Measurements from ENCODE around the gene CCT5. TPM values are rescaled to one million over a fixed set of nuclear protein-coding genes. Genes with fewer than 3 reads are reported as not detected.

CCT5 gene
- polyA plus RNA-seq, 1 of the 3 experiments (the other 2 are of a cell fraction) = 378 TPM

DNA sequence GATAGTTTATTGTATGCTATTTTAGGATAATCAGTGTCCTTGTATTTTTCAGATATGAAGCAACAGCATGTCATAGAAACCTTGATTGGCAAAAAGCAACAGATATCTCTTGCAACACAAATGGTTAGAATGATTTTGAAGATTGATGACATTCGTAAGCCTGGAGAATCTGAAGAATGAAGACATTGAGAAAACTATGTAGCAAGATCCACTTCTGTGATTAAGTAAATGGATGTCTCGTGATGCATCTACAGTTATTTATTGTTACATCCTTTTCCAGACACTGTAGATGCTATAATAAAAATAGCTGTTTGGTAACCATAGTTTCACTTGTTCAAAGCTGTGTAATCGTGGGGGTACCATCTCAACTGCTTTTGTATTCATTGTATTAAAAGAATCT, 14.5 kb downstream of the CCT5 start:
- Histone ChIP-seq H3F3A (replicated peaks; ENCODE audit: insufficient read depth) (peaks cover 43% of the 10 kb centered on the region), H2AFZ (ENCODE audit: low read depth) (no peak overlapping the region), H3K4me2 (no peak overlapping the region), H4K20me1 (ENCODE audit: insufficient read depth) (peaks cover 12% of the 10 kb centered on the region; the same call in 1 of the 2 replicates), H3K27ac (ENCODE audit: low read depth in 2 of 2, low read length in 1 of 2) (no peak overlapping the region), H3K9me2 (no peaks in the 10 kb centered on the region), H3K9me3 (no peaks in the 10 kb centered on the region), H3K27me3 (ENCODE audit: insufficient read depth) (no peaks in the 10 kb centered on the region), H3K79me2 (ENCODE audit: insufficient read depth) (peaks cover 1% of the 10 kb centered on the region; the same call in 1 of the 2 replicates), H3K4me1 (ENCODE audit: control insufficient read depth in 1 of 2, insufficient read depth in 2 of 2, low read depth in 1 of 2, low read length in 1 of 2) (no peaks in the 10 kb centered on the region), H3K4me3 (ENCODE audit: low read depth in 2 of 2, low read length in 1 of 2) (no peak overlapping the region), H3K36me3 (replicated peaks in 1 of 2; ENCODE audit: control insufficient read depth in 1 of 2, insufficient read depth in 2 of 2, low read length in 1 of 2) (peaks cover 39 to 65% of the 10 kb centered on the region in 2 experiments), H3K9ac (no peak overlapping the region)
- WGBS (ENCODE audit: low lambda C conversion rate) = 89% methylated on average over 3 of the region's 3 CpGs
- ChIA-PET POLR2A (interaction anchor here (1.3 to 2.3 kb wide), 2 partner anchors 13 to 14 kb away, joined by 3 to 6 read pairs; partner anchors contain the start of genes ATPSCKMT and CCT5), CTCF (interaction anchor here (1.6 to 4.7 kb wide), 2 partner anchors 10 to 19 kb away, joined by 4 to 21 read pairs; no protein-coding TSS in a partner anchor)
- DNase-seq = no peak
- no peak for TF ChIP-seq FOSL2 (IDR thresholded peaks at IDR 0.05; ENCODE audit: borderline replicate concordance, low read depth)
- TF ChIP-seq, protein P1, sequence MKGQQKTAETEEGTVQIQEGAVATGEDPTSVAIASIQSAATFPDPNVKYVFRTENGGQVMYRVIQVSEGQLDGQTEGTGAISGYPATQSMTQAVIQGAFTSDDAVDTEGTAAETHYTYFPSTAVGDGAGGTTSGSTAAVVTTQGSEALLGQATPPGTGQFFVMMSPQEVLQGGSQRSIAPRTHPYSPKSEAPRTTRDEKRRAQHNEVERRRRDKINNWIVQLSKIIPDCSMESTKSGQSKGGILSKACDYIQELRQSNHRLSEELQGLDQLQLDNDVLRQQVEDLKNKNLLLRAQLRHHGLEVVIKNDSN (IDR thresholded peaks at IDR 0.05; ENCODE audit: borderline replicate concordance, low read depth) = no peak
- TF ChIP-seq MXI1 (IDR thresholded peaks at IDR 0.05; ENCODE audit: low read depth, low read length) = no peak
- TF ChIP-seq RCOR1 (IDR thresholded peaks at IDR 0.05; ENCODE audit: low read length) = no peak
- no peak for TF ChIP-seq JUND (IDR thresholded peaks at IDR 0.05)
- TF ChIP-seq EP300 (IDR thresholded peaks at IDR 0.05; ENCODE audit: borderline replicate concordance in 1 of 2, low read depth in 1 of 2, low read length in 1 of 2) = no peak
- no peak for TF ChIP-seq SIN3A (IDR thresholded peaks at IDR 0.05; ENCODE audit: borderline replicate concordance, low read depth, low read length)
- TF ChIP-seq, protein P2, sequence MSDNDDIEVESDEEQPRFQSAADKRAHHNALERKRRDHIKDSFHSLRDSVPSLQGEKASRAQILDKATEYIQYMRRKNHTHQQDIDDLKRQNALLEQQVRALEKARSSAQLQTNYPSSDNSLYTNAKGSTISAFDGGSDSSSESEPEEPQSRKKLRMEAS (IDR thresholded peaks at IDR 0.05; ENCODE audit: low read depth) = no peak
- TF ChIP-seq EZH2phosphoT487 (IDR thresholded peaks at IDR 0.05; ENCODE audit: borderline replicate concordance, low read depth) = no peak
- TF ChIP-seq CHD2 (IDR thresholded peaks at IDR 0.05; ENCODE audit: low read length, partially characterized antibody) = no peak

- H3F3A ChIP-seq (replicated peaks; ENCODE audit: insufficient read depth) = peaks cover 43% of the 10 kb centered on the region
- 65% methylated on average over 6 of the region's 6 CpGs for WGBS (ENCODE audit: low lambda C conversion rate)
- no peak overlapping the region for H3K4me2 ChIP-seq
- no peaks in the 10 kb centered on the region for H3K9me3 ChIP-seq
- DNase-seq = no peak
- no peaks in the 10 kb centered on the region for H3K4me1 ChIP-seq (ENCODE audit: control insufficient read depth in 1 of 2, insufficient read depth in 2 of 2, low read depth in 1 of 2, low read length in 1 of 2)
- H3K27me3 ChIP-seq (ENCODE audit: insufficient read depth) = no peaks in the 10 kb centered on the region
- no peaks in the 10 kb centered on the region for H3K79me2 ChIP-seq (ENCODE audit: insufficient read depth)
- 0 out of 2 replicates have a peak, but pooled peaks cover 5% of the 10 kb centered on the region for H4K20me1 ChIP-seq (ENCODE audit: insufficient read depth)
- H3K36me3 ChIP-seq (replicated peaks in 1 of 2; ENCODE audit: control insufficient read depth in 1 of 2, insufficient read depth in 2 of 2, low read length in 1 of 2) = peaks cover 37 to 56% of the 10 kb centered on the region in 2 experiments
- TF ChIP-seq POLR2AphosphoS5 (IDR thresholded peaks at IDR 0.05; ENCODE audit: low read depth, low read length) (peak; percentile 12; the same call in 1 of the 2 replicates), MEF2A (IDR thresholded peaks at IDR 0.05; ENCODE audit: borderline replicate concordance, low read depth) (no peak), FOXJ3 (CRISPR knock-in tag; IDR thresholded peaks at IDR 0.05) (no peak)
- ChIA-PET CTCF (interaction anchor here (0.7 to 4.7 kb wide), 3 partner anchors 11 to 18 kb away, joined by 4 to 21 read pairs (median 4); no protein-coding TSS in a partner anchor), POLR2A (interaction anchor here (1.3 to 2.3 kb wide), 2 partner anchors 12 to 15 kb away, joined by 3 to 6 read pairs; partner anchors contain the start of genes ATPSCKMT and CCT5)
- no peak overlapping the region for H2AFZ ChIP-seq (ENCODE audit: low read depth)
- H3K9me2 ChIP-seq = no peaks in the 10 kb centered on the region
- H3K27ac ChIP-seq (ENCODE audit: low read depth in 2 of 2, low read length in 1 of 2) = 0 out of 4 replicates have a peak overlapping the region, but pooled peaks of 1 of the 2 experiments have one; percentile 5
- no peak overlapping the region for H3K9ac ChIP-seq
- H3K4me3 ChIP-seq (ENCODE audit: low read depth in 2 of 2, low read length in 1 of 2) = no peak overlapping the region
These were observed 15.4 kb downstream of the CCT5 start for GRCh38 chr5:10265245-10266109.
